Osteoblast (primary cell): ENCODE results near the gene ST8SIA3. TPM values are rescaled to one million over a fixed set of nuclear protein-coding genes. Genes with fewer than 3 reads are reported as not detected.

Source experiments
- DNase-seq: peaks from one replicate; pipeline ENCODE4 v3.0.0; 2011; ENCODE audit warnings: low spot score, mixed read lengths; ENCODE audit not compliant: insufficient read length; ENCODE audit errors: missing footprints
- H2AFZ ChIP-seq: 2 replicates; pipeline ENCODE4 v1.6.0; 2011; ENCODE audit warnings: mild to moderate bottlenecking, low read length
- H3K27ac ChIP-seq: 2 replicates; pipeline ENCODE4 v1.5.1; 2011; ENCODE audit warnings: mild to moderate bottlenecking, low read depth, low read length, moderate library complexity
- H3K27me3 ChIP-seq: 2 replicates; pipeline ENCODE4 v1.6.0; 2012; ENCODE audit warnings: mild to moderate bottlenecking, control low read depth, inconsistent platforms, low read length, moderate library complexity; ENCODE audit not compliant: insufficient read depth
- H3K36me3 ChIP-seq: 2 replicates; pipeline ENCODE4 v1.5.1; 2011; ENCODE audit warnings: mild to moderate bottlenecking, low read length, control low read depth, moderate library complexity; ENCODE audit not compliant: insufficient read depth
- H3K4me1 ChIP-seq: 2 replicates; pipeline ENCODE4 v1.5.1; 2011; ENCODE audit warnings: mild to moderate bottlenecking, low read length, control low read depth, moderate library complexity; ENCODE audit not compliant: insufficient read depth
- H3K4me2 ChIP-seq: 2 replicates; pipeline ENCODE4 v1.6.0; 2011; ENCODE audit warnings: mild to moderate bottlenecking, low read length; ENCODE audit not compliant: insufficient read depth
- H3K4me3 ChIP-seq: fragments of 200-600 bp; sonication (generic); 3 replicates; pipeline ENCODE4 v1.5.1; 2012; ENCODE audit warnings: mild to moderate bottlenecking, low read length, inconsistent platforms; ENCODE audit not compliant: insufficient read depth
- H3K79me2 ChIP-seq: 2 replicates; pipeline ENCODE4 v1.6.0; 2012; ENCODE audit warnings: mild to moderate bottlenecking, low read length, control low read depth, inconsistent platforms; ENCODE audit not compliant: insufficient read depth
- H3K9me3 ChIP-seq: 2 replicates; pipeline ENCODE4 v1.5.1; 2011; ENCODE audit warnings: low read depth, low read length, control low read depth
- H4K20me1 ChIP-seq: 2 replicates; pipeline ENCODE4 v1.6.0; 2012; ENCODE audit warnings: mild to moderate bottlenecking, low read length, control low read depth; ENCODE audit not compliant: insufficient read depth
- total RNA-seq: library from RNA; depleted of rRNA; stranded (reverse); fragments of >200 nt; gene quantifications from 2 replicates; pipeline ENCODE4 v1.2.3, GENCODE V29; 2012
- TF ChIP-seq, protein P1 (sequence below): IDR thresholded peaks from 2 replicates; pipeline ENCODE4 v1.5.1; 2011; ENCODE audit warnings: mild to moderate bottlenecking, low read depth, low read length, moderate library complexity; ENCODE audit errors: extremely low read depth

Gene ST8SIA3
- total RNA-seq, 1 donor: not detected

DNA sequence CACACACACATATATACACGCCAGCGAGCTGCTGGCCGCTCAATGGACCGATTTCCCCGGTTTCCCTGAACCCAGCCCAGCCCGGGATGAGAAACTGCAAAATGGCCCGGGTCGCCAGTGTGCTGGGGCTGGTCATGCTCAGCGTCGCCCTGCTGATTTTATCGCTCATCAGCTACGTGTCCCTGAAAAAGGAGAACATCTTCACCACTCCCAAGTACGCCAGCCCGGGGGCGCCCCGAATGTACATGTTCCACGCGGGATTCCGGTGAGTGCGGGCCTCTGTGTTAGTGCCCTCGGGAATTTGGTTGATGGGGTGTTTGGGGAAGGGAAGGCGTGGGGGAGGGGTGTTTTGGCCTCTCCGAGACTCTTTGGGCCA, 392 bp downstream of the ST8SIA3 start:
- Histone ChIP-seq H3K79me2 (no peaks in the 10 kb centered on the region), H3K27me3 (peaks cover 19% of the 10 kb centered on the region), H4K20me1 (no peaks in the 10 kb centered on the region), H2AFZ (no peak overlapping the region), H3K36me3 (no peaks in the 10 kb centered on the region), H3K4me2 (no peak overlapping the region), H3K9me3 (no peaks in the 10 kb centered on the region), H3K4me1 (no peaks in the 10 kb centered on the region), H3K4me3 (no peak overlapping the region), H3K27ac (no peak overlapping the region)
- TF ChIP-seq, protein P1, sequence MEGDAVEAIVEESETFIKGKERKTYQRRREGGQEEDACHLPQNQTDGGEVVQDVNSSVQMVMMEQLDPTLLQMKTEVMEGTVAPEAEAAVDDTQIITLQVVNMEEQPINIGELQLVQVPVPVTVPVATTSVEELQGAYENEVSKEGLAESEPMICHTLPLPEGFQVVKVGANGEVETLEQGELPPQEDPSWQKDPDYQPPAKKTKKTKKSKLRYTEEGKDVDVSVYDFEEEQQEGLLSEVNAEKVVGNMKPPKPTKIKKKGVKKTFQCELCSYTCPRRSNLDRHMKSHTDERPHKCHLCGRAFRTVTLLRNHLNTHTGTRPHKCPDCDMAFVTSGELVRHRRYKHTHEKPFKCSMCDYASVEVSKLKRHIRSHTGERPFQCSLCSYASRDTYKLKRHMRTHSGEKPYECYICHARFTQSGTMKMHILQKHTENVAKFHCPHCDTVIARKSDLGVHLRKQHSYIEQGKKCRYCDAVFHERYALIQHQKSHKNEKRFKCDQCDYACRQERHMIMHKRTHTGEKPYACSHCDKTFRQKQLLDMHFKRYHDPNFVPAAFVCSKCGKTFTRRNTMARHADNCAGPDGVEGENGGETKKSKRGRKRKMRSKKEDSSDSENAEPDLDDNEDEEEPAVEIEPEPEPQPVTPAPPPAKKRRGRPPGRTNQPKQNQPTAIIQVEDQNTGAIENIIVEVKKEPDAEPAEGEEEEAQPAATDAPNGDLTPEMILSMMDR: no peak
- no peak for DNase-seq

DNA sequence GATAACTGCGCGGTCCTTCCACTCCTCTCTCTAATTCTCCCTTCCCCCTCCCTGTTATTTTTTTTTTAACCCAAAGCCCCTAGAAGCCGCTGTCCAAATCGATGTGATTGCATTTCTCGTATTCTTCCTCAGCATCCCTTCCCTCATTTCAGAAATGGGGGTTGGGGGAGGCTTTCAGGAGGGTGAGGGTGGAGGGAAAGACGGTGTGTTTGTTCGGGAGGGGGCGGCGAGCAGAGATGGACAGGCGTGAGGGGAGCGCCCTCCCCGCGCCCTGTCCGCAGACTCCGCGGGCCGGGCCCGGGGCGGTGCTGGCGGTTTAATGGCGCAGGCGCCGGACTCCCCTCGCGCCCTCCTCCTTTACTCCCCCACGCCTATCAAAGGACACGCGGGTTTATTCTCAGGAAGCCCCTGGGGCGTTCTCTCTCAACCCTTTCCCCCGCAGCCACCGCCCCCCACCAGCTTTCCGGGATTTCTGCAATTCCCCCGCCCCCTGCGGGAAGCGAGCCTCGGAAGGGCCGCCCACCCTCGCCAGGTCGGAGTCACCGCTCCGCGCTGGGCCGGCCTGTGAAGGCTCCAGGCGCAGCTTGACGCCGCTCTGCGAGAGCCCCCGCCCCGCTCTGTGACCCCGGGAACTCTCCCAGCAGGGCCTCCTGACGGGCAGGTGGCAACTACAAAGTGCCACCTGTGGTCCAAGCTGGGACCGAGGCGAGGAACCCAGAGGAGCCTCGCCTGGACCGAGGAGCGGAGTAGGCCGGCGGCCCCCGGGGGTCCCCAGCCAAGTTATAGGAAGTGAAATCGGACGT, 981 bp downstream of the ST8SIA3 start:
- no peak overlapping the region for H3K4me2 ChIP-seq
- no peak overlapping the region for H3K4me3 ChIP-seq
- no peaks in the 10 kb centered on the region for H3K79me2 ChIP-seq
- H2AFZ ChIP-seq: no peak overlapping the region
- no peaks in the 10 kb centered on the region for H4K20me1 ChIP-seq
- H3K36me3 ChIP-seq: no peaks in the 10 kb centered on the region
- no peaks in the 10 kb centered on the region for H3K9me3 ChIP-seq
- no peak overlapping the region for H3K27ac ChIP-seq
- TF ChIP-seq, protein P1: no peak
- H3K4me1 ChIP-seq: no peaks in the 10 kb centered on the region
- peaks cover 19% of the 10 kb centered on the region for H3K27me3 ChIP-seq
- DNase-seq: no peak

DNA sequence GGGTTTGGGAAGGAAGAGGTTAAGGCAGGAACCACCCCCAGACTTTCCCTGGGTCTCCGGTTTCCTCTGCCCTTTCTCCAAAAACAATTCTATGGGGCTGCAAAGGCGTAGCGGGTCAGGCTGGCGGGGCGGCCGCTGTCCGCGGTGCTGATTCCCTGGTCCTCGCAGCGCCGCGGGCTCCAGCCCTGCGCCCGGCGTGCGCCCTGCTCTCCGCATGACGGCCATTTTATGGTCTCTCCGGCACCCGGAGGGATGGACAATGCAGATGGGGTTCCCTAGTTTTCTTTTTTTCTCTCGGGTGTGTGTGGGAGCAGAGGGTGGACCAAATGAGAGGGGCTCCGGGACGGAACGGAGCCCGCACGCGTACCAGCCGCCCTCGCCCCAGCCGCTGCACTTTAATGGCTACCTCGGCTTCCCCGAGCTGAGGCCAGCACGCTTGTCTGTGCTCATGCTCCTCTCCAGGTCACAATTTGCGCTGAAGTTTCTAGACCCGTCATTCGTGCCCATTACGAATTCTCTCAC, 1.6 kb downstream of the ST8SIA3 start:
- H3K9me3 ChIP-seq: no peaks in the 10 kb centered on the region

DNA sequence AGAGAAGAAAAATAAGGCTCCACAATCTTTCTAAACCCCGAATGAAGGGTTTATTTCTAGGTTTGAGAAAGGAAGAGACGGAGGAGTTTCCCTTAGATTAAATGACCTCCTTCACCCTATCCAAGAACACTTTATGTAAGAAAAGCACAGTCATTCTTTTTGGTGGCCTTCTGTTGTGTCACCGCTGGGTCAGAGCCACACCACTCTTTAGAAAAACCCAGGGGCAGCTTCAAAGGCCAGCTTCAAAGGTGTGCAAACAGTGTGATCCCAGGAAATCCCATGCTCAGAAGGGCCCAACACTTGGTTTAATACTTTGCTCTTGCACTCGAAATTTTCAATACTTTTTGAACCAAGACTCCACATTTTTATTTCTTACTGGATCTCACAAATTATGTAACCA, 7.1 kb downstream of the ST8SIA3 start:
- Histone ChIP-seq H3K4me2 (no peak overlapping the region), H3K36me3 (no peaks in the 10 kb centered on the region), H3K4me3 (no peak overlapping the region), H4K20me1 (no peaks in the 10 kb centered on the region), H3K9me3 (no peaks in the 10 kb centered on the region), H3K27me3 (no peaks in the 10 kb centered on the region), H3K4me1 (no peaks in the 10 kb centered on the region), H2AFZ (no peak overlapping the region), H3K27ac (no peak overlapping the region), H3K79me2 (no peaks in the 10 kb centered on the region)
- TF ChIP-seq, protein P1: no peak
- no peak for DNase-seq

More for the DNA sequence above, 1.6 kb downstream of the ST8SIA3 start:
- H3K4me2 ChIP-seq: peak overlapping the region; percentile 13
- no peak overlapping the region for H3K27ac ChIP-seq
- TF ChIP-seq, protein P1: no peak
- no peaks in the 10 kb centered on the region for H3K36me3 ChIP-seq
- peaks cover 19% of the 10 kb centered on the region for H3K27me3 ChIP-seq
- H3K4me3 ChIP-seq: no peak overlapping the region
- peak; percentile 97 for DNase-seq
- H4K20me1 ChIP-seq: no peaks in the 10 kb centered on the region
- no peaks in the 10 kb centered on the region for H3K4me1 ChIP-seq
- H2AFZ ChIP-seq: no peak overlapping the region
- no peaks in the 10 kb centered on the region for H3K79me2 ChIP-seq
